HG03045 (cell line): ENCODE data around the gene B3GAT1.

Source experiments
- ATAC-seq: cut with Tn5 transposase; IDR thresholded peaks from one replicate; pipeline ENCODE4 v1.9.1; 2021; ENCODE audit warnings: mild to moderate bottlenecking, moderate library complexity; ENCODE audit not compliant: unreplicated experiment

The B3GAT1 gene

DNA sequence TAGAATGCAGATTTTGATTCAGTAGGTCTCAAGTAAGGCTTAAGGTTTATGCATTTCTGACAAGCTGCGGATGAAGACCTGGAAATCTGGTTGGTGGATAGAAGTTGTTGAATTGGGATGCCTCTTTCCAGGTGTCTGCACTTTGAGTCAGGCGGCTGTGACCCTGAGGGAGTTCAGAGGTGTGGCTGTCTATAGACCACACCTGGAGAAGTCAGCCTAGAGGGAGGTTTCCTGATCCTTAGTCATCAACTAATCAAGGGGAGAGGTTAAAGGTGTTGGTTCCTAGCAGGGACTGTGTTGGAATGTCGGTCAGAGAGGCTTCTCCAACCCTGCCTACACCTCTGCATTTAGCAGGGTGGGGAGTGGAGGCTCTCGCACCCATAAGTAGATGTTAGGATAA, 72.3 kb downstream of the B3GAT1 start:
- ATAC-seq: no peak

DNA sequence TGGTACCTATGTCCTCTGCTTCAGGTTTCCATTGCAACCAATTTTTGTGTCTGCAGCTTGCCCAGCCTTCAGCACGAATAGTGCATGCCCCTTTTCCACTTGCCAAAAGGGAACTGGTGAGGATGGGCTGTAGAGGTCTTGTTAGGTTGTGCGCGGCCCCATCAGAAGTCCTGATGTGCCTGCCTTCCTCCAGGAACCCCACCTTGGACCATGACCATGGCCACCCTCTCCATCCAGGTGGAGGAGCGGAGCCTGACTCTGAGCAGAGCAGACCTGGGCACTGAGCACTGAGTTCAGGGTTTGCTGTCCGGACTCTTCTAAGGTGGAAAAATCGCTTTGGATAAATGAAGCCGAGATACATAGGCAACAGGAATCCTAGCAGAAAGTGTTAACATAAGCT, 73.4 kb downstream of the B3GAT1 start:
- no peak for ATAC-seq

DNA sequence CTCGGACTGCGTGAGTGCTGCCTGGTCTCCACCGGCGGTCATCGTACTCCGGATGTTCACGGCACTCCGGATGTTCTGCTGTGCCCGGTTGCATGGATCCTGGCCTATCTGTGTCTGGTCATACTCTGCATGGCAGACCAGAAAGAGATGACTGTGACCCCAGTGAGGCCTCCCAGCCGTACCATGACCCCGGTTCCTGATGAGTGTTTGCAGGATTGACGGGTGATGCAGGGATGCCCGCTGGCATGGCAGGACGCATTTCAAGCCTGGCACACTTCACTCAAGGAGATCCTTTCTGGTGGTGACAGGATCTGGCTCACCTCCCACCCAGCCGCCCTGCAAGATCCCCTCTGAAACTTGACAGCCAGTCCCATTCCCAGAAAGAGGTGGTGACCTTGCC, 74.0 kb downstream of the B3GAT1 start:
- ATAC-seq: no peak

DNA sequence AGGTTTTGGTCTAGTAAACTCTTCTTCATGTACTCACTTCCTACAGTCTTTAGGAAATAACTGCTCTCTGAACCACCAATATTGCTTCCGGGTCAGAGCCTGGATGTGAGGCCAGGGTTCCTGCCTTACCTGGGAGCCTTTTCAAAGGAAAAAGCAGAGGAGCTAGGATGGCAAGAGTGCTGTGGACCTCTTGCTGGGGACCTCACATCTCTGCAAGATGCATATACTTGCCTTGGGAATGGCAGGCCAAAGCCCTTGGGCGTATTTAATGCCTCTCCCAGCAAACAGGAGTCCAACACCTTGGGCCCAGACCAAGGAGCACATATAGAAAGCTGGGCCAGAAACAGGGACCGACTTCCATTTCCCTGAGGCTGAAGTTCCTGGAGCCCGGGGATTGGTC, 75.0 kb downstream of the B3GAT1 start:
- ATAC-seq: no peak

DNA sequence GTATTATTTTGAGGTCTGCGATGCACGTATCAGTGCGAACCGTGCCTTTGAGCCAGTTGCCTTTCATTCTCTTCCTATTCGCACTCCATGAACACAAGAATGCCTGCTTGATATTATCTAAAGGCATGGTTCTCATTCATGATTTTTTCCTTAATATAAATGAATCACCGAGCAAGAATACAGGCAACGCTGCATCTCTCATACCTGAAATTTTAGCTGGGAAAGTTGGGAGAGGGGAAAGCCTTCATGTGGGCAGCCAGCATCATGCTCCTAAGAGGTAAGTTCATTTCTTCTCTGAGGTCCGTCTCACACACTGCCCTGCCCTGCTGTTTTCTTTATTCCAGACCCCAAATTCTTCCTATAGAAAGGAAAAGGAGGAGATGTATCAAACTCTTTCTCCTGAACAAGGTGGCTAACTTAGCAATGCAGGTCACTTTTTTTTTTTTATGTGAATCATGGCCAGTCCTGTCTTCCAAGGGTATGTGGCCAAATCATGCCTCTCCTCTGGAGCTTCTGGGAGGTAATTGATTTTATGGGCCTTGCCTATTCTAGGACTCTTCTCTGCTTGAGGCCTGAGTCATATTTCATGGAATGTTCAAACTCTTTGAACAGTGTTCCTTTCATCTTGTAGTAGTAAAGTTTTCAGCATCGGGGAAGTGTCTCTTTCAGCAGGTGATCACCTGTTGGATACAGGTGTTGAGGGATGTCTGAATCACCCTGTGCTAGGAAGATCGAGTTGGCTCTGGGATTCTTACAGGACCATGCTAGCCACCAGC, 77.1 kb downstream of the B3GAT1 start:
- ATAC-seq: no peak

DNA sequence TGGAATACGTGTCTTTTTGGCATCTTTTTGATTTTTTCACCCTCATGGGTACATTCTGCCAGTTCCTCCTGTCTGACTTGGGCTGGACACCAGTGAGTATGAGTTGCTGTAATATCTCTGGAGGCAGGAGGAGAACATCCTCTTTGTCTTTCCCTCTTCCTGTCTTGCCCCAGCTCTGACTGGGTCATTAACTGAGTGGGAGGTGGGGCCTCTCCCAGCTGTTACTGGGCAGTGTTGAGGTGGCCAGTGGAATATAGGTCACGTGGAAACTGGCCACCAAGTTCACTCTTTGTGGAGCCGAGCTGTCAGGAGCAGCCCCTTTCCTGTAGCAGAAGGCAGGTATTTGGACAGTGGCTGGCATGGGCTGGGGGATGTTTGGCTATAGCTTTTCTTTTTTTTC, 78.1 kb downstream of the B3GAT1 start:
- ATAC-seq: no peak

DNA sequence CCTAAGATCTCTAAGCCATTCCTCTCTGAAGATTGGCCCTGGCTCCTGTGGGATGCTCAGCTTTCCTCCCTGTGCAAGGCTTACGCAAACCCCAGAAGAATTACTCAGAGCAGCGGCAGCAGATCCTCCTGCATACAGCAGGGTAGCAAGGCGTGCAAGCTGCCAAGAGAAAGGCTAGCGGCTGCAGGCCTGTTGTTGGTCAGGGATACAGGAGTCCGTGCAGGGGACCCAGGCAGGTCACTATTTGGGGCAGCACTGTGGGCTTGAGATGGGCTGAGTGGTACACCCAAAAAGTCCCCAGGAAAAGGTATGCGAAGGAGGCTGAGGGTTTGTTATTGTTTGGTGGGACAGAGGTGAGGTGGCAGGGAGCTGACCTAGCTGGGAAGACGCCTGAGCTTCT, 78.7 kb downstream of the B3GAT1 start:
- no peak for ATAC-seq

DNA sequence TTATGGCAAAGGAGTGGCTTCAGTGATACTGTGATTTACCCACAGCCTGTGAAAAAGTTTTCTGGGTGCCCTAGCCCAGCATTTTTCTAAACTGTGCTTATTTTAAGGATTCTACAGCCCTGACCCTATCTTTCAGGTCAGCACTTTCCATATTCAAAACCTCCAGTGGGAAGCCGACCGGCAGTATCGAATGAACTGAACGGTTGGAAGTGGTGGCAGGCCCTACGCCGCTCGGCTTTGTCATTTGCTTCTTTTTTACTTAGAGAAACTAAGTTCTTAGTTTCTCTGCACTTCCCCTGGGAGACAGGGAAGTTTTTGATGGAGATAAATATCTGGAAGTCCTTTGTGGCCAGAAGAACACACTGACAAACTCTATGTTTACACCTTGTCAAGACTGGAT, 79.3 kb downstream of the B3GAT1 start:
- ATAC-seq: no peak

DNA sequence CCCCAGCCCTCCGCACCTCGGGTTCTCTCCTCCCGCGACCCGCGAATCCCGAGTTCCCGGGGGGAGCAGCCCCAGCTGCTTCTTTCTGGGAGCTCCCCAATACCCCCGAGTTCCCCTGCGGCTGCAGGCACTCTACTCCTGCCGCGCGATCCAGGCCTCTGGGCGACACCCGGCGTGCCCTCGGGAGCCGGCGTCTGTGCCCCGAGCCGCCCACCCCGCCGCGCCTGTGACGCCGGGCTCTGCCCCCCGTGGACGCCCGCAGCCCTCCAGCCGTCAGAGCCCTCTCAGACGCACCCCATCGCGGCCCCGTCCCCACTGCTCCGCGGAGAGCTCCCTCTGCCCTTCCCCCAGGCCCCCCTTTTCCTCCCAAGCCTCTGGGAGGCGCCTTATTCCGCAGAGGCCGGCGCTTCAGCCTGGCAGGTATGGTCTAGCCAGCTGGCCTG, 79.8 kb downstream of the B3GAT1 start:
- ATAC-seq: peak; percentile 22

DNA sequence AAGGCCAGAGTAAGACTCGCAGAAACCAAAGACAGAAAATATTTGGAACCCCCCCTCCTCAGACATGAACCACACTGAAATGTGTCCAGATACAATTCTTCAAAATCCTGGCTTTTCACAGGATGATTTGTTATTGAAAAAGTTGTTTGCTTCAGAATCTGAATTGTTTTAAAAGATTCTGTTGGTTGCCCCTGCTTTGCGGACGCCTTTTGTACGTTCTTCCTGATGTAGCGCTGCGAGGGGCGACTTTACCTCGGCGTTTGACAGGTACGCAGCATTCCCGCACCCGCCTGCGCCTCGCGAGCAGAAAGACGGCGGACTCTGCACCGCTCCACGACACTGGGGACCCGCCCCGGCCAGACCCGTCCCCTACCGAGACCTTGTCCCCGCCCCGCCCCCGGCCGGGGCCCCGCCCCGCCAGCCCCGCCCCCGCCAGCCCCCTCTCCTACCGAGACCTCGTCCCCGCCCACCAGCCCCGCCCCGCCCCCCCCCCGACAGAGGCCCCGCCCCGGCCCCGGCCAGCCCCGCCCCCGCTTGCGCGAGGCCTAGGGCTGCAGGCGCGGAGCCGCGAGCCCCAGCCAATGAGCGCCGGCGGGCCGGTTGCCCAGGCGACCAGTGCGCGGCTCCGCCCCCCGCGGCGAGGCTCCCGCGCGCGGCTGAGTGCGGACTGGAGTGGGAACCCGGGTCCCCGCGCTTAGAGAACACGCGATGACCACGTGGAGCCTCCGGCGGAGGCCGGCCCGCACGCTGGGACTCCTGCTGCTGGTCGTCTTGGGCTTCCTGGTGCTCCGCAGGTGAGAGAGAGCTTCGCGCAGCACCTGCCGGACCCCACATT, 80.5 kb downstream of the B3GAT1 start, which contains the start of gene GLB1L2:
TSS of gene GLB1L2 (plus strand) at position 635 of the 835 bp plus-strand sequence. CDS start at position 709, 74 bp downstream.
- ATAC-seq: peak; percentile 92

DNA sequence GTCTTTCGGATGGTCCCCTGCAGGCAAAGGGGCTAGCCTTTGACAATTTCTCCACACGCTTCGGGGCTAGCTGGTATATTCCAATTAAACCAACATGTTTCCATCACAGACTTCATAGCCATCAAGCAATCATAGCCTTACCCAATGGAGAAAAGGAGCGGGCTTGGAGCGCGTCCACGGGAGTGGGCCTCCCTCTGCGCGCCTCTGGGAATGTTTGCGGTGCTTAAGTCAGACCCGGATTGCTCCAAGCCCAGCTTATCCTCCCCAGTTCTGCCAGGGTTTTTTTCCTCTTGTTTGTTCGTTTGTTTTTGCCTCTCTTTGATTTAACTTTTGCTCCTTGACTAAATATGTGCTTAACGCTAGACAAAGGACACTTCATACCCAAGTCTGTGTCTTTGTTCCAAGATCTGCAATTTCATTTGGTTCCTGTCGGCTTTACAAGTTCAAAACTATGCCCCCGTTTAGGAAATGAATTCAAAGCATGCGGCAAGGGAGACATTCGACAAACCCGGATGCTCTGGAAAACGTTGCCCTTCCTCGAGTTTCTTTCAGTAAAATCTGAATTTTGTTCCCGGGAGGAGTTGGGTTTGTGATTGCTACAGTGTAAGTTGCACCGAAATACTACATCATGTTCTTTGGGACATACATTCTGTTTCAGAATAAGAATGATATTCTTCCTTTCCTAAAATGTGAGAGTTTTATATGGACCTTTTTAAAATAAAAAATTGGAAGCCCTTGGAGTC, 81.3 kb downstream of the B3GAT1 start:
- no peak for ATAC-seq
